NCI-H1694 (cell line): Measurements from ENCODE around the gene MTUS2.

ENCODE experiments used
- DNase-seq: peaks from one replicate; lab custom pipeline; 2025; lab: John Stamatoyannopoulos, UW

Gene MTUS2

DNA sequence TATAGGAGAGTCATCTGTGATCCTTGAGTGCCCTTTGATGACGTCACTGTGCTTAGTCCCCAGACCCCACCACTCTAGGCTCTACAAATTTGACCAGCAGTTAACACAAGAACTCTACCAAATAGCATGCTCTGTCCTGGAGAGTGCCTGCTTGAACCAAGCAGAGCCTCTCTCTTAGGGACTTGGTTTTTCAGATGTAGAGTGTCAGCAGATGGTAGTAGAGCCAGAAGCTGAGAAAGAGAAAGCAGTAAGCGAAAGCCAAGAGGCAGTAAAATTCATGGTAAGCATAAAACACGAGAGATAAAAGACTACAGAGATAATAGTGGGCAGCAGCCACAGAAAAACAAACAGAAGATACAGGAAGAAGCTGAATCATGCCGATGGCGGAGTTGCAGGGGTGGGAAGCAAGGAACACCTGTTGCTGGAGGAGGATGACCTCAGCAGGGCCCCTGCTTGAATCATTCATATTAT, 582.1 kb downstream of the MTUS2 start:
- DNase-seq, result no peak

DNA sequence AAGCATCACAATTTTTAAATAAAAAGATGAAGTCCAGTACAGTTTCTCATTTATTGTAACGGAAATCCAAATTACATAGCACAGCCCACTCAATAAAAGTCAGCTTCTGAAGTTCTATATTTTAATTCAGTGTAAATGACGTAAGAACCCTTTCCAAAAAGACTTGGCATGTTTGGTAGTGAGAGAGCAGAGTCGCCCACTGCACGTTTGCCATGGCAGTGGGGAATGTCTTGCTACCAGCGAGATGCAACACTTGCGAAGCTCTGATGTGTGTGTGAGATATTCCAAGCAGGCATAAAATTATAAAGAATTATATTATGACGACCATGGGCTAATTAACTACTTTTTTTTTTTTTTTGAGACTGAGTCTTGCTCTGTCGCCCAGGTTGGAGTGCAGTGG, 585.3 kb downstream of the MTUS2 start:
- no peak for DNase-seq

DNA sequence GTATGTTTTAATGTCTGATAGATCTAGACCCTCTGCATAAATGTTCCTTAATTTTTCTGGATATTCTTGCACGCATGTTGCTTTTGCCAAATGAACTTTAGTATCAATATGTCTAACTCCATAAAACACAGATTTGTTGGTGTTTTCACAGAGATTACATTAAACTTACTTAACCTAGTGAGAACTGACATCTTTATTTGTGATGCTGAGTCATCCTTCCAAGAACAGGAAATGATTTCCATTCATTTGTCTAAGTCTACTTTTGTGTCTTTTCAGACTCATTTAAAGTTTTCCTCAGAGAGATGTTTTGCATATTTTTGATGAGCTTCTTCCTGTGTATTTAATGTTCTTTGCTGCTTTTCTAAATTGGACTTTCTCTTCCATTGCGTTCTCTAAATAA, 591.3 kb downstream of the MTUS2 start:
- DNase-seq, result no peak

DNA sequence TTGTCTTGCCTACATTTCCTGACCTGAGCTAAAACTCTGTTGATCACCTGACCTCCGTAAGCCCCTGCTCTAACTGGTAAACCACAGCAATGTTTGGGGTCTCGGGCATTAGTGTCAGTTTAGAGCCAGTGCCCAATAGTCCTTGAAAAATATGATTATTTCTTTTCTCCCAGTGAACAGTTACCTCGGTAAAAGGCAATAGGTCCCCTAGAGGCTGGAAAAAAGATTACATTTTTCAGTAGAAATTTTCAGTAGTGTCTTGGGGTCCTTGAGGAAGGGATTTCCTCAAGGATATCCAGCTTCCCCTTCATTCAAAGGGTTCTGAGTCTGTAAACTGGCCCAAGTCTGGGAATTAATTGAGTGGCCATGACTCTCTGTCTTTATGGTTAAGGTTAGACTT, 597.9 kb downstream of the MTUS2 start:
- DNase-seq, result no peak

DNA sequence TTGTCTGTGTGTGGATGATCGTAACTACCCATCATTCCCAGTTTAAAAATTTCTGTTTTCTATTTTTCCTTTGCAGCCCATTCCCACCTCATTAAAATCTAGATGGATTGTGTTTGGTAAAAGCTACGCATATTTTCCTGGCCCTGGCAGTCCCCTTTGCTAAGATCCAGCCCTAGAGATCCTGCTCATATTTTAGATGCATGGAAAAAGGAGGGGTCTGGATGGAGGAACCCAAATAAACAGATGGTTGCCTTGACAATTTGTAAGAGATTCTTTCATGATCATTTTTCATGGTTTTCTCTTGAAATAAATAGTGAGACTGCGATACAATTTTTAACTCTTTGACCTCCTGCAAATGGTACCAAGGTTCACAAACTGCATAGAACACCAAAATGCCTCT, 601.0 kb downstream of the MTUS2 start:
- no peak for DNase-seq

DNA sequence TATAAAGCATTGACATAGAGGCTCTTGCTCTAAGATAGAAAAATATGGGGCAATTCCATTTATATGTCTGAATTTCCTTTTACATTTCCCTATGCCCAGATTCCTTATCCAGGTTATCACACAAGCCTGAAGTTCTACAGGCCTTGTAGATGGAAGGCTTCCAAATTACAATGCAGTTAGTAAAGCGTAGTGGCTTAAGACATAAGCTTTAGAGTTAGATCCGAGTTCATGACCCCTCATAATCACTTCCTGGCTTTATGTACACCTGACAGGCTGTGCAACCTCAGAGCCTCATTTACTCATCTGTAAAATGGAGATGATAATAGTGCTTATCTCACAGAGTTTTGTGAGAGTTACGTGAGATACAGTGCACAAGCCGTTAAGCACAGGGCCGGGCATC, 601.9 kb downstream of the MTUS2 start:
- DNase-seq, result no peak

DNA sequence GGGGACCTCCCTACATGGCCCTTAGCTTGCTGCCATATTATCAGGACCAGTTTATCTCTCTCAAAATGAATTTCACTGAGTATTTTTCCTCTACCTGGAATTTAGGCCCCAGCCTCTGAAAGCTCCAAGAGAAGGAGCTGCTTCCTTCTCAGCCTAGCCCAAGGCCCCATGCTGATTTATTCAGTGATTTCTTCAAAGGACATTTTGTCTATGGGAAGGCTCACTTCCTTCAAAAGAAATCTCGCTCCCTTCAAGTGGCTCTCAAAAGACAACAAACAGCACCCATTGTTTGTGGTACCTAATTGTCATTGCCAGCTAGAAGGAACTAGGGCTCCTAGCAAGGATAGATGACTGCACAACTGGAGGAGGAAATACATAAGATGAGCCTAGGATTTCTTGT, 602.9 kb downstream of the MTUS2 start:
- DNase-seq, result no peak

DNA sequence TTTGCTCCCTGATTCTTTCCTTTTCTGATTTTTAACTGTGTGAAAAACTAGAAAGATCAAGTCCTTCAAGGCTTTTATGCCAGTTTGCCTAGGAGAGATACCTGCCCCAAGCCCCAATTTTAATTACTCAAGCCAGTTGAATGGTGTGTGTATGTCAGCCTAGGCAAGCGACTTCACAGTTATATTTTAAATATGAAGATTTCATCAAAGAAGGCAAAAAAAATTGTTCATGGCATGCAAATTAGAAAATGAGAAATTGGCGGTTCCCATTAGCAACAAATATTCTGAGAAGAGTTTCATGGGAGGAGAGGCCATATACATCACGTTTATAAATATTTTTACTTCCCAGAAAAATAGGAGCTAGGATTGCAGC, 607.8 kb downstream of the MTUS2 start:
- no peak for DNase-seq

DNA sequence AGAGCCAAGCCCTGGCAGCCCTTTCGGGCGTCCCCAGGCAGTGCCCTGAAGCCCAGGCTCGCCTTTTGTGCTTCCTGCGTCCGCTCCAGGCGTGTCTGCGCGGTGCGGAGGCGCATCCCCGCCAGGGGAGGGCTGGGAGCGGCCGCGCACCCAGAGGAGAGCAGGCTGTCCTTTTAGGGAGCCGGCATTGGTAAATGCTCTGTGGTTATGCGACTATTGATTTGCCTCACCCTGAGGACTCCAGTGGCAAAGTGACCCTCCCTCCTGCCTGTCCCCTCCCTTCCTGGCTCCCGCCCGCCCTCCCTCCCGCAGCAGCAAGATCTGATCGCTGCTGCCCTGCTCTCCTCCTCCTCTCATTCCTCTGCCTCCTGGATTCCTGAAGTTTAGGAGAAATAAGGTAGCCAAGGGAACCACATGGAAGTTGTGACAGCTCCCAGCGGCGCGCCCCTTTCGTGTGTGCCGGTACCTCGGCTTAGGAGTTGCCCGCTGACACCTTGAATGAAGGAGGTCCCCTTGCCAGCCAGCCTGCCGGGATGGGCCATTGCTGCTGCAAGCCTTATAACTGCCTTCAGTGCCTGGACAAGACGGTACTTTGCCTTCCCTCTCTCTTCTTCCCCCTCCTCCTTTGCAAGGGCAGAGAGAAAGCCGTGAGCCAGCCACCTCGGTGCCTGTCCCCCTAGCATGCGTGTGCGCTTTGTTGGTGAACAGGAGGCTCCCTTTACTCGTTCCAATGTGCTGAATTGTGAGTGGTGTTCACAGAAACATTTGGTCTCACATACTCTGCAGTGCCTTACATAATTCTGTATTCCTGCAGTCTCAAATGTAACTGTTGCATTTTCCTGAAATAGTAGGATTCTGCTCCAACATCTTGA, 608.4 kb downstream of the MTUS2 start:
- DNase-seq, result no peak

DNA sequence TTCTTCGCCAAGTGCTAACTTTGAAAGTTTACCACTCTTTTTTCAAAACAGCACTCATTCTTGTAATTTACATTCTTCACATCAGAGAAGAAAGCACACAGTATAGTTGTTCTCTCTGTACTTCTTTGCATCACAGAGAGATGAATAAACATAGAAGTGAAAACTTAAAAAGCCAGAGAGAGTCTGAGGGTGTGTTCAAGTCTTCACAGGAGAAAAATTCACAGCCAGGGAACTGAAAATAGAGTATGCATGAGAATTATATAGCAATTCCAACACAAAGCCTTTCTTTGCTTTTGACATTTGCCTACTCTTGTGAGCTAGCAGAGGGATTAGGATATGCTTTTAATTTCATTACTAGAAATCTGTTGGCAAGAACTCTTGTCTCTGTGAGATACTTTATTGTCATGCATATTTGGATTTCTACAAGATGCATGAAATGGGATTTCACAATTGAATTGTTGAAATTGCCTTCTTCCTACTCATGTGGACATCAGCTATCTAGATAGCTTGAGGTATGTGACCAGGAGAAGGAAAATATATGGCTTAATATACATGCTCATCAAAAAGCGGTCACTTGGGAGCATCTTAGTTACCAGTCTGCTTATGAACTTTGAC, 609.3 kb downstream of the MTUS2 start:
- DNase-seq, result no peak

DNA sequence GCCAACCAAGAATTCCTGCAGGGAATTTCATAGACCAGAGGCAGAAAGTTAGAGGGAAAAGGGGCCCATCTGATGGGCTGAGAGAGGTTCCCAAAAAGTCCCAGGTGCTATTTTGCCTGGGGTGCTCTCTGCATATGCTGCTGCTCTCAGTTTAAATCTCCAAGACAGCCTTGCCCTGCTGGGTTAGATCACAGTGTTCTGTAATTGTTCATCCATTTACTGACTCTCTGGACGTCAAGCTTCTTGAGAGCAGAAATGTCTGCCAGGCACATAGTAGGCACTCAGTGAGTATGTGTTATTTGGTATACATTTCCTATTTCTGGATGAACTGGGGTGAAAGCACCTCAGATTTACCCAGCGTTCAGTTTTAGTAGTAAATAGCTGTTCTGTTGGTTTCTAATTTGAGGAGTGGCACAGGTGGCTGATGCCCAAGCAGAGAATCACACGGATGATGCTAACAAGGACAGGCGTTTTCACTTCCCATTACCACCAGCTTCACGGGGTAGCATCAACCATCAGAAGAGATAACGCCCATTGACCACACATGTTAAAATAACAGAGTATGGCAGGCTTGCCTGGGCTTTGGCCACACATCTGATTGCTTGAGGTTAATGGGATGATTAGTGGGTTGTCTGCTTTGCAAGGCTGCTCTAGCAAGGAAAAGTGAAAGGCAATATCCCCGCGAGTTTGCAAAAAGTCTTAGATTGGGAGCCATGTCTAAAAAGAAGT, 614.2 kb downstream of the MTUS2 start:
- no peak for DNase-seq

DNA sequence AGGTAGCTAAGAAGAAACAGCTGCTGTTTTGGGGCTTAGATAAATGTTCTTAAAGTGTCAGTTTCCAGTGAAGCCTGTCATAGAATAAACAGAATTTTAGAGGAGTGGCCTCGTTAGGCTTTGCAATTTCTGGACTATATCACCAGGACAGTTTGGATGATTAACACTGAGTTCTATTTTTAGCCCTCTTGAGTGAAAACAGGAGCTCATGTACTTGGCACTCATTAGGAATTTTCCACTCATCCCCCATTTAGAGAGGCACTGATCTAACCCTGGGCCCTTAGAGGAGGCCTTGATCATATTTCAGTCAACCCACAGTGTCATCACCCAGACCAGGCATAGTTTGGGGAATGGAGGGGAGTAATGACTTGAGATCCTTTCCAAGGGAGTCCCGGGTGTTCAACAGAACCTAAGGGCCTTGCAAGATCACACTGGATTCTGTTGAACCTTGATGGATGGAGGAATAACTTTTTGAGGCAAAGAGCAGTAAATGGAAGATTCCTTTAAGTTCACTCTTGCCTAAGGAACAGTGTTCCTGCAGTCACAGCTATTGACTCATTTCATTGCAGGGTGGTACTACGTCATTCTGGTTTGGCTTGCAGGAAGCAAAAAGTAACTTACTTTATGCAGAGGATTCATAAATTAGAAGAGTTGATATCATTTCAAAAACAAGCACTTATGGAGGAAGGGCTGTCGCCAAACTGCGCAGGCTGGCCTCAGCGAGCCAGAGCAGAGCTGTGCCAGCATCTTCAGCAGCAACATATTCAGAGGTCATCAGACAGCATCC, 615.2 kb downstream of the MTUS2 start:
- DNase-seq, result no peak

DNA sequence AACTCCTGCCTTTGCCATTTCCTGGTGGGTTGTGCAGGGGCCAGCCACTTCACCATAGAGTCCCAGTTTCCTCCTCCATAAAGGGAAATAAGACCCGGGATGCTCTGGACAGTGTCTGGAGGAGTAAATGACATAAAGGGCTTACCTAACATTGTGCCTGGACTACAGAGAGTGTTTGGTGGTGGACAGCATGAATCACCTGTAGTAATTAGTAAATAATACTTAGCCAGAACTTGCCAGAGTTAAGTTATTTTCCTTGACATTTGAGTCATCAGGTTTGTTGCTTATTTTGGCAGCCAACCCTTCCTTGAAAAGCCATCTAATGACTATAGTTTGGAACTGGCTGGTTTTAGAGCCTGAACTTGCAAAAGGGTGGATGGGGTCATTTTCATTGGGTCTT, 616.2 kb downstream of the MTUS2 start:
- no peak for DNase-seq

DNA sequence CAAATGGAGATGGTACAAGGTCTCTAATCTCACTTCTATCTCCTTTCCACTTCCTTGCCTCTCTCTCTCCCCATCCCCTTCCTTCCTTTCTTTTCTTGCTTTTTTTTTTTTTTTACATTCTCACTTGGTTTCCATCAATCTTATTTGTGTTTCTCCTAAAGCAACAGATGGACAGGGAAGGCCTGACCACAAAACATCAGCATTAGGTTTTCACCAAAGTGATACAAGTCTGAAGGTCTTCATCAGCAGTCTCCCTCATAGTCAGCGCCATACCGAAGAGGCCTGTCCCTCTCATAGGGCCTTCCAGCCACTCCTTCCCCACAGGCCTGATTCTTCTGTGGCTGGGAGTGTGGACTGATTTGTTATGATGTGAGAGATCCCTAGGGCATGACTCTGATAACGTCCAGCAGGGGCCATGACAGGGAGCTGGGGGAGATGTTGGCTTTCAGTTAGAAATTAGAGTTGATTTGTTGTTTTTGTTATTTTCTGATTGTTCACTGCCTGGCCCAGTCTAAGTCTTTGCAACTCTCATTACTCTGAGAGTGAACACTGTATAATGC, 616.7 kb downstream of the MTUS2 start:
- DNase-seq, result no peak

DNA sequence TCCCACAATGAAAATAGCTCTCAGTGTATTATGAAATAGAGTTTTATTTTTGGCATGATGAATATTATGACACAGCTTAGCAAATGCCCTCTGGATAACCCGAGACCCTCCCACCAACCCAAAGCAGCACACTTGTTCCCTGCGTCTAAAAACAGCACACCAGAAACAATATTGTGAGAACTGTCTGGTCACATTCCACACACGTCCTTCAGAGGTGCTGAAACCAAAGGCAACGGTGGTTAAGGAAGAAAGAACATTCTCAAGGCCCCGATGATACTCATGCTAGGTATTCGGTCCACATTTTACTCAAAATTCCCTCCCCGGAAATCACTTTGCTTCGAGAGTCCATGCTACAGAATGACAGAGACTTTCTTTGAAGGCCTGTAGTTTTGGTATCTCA, 618.6 kb downstream of the MTUS2 start:
- no peak for DNase-seq

DNA sequence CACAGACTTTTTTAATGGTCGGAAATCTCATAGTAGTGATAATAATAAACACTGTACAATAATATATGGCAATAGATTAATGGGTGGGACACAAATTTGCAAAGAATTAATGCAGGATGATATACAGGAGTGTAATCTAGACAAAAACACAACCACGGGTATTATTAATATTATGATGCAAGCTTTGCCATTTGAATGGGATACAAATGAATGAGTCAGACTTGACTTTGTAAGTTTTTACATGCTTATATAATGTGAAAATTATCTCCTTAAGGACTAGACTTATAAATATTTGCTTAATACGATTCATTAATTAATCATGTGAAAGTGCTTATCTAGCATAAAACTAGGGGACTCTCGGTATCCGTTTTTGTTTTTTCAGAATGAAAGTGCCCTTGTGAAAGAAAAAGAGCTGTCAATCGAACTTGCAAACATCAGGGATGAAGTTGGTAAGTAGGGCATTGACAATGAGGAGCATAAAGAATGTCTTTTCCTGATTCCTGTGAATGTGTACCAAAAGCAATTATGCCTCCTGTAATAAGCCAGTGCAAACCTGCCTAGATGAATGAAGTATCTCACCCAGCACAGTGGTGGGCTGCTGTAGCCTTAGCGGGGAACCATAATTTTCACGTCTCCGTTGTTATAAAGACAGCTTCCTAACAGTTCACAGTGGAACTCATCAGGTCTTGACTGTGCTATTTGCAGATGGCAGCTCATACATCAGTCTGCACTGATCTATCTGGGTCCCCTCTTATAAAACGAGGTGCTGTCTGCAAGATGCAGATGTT, 619.7 kb downstream of the MTUS2 start:
- DNase-seq, result no peak

DNA sequence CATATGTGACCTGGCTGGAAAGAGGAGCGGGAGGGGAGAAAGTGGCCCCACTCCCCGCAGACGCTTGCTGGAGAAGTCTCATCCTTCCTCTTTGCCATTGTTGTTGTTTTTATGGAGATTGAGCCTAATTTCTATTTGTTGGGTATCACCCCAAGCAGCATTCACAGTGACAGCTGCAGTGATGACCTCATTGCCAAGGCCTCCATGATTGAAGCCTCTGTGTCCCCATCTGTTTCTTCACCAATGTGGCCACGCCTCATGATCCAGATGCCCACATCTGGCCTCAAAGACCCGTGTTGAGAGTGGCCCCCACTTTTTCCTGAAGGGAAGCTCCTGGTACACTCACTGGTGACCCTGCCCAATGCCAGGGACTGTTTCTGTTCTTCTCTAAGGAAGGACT, 621.2 kb downstream of the MTUS2 start:
- DNase-seq, result no peak

DNA sequence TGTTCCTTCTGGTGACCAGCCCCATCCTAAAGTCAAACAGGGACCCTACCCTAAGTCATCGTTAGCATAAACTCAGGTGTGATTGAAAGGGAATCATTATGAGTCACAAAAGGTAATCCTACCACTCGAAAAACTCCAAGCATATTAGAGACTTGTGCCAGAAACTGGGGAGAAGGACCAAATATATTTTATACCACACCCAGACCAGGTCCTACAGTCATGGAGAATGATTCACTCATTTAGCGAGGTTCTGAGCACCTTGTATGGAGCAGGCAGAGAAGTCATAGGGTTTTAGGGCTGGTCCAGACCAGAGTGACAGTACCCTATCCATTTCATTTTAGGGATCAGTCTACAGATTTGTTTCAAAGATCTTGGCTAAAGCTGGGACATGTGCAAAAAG, 625.9 kb downstream of the MTUS2 start:
- no peak for DNase-seq

DNA sequence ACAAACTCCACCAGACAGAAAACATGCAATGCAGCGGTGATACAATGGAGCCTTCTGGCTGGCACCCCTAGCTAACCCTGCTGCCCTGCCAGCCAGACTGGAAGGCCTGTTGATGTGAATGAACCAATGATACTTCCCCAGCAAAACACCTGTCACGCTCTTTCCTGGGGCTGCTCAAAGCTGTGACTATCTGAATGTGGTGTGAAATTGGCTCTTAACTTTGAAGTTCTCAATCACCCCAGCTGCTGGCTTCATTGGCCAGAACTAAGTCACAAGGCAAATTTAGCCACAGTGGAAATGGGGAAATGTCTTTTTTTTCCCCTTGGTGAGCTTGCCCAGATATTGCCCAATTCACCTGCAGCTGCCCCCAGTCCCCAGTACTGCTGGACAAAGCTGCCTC, 628.0 kb downstream of the MTUS2 start:
- no peak for DNase-seq

DNA sequence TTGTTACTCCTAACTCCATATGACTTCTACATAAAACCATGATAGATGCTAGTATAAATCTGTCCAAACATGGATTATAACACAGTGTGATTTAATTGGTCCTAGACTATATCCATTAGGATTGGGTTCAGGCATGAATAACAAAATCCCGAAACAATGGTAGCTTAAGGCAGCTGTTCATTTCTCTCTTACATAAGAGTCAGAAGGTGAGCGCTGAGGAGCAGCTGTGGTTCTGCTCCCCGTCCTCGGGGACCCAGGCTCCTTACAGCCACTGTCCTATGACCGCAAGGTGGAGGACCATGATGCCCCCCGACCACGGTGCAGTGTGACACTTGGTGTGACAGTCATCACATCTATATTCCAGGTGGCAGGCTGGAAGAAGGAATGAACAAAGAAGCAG, 629.6 kb downstream of the MTUS2 start:
- no peak for DNase-seq

DNA sequence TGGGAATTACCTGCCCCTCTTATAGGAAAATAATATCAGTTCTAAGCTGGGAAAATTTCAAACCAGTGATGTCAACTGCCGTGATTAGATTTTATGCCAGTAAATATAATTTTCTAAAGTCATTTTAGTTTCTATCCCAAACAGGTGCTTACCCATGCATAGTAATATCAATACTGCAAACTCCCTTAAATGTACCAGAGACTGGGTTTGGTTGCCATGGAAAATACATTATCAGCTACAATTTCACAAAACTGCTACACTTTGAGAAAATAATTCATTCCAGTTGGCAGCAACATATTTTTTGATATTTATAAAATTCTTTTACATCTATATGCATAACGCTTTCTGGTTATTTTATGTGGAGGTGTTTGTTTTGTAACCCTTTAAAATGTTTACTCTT, 631.8 kb downstream of the MTUS2 start:
- no peak for DNase-seq
